Colonic mucosa (tissue), 4 donors: Measurements from ENCODE around the gene FMN2. TPM values are rescaled to one million over a fixed set of nuclear protein-coding genes. Genes with fewer than 3 reads are reported as not detected.

Experiments
- DNase-seq: peaks from one replicate; pipeline ENCODE4 v3.0.0-alpha.2; 2020
- H3K27ac ChIP-seq: fragments of 200-600 bp; one replicate; pipeline ENCODE4 v1.8.0; 2021
- H3K27me3 ChIP-seq: fragments of 200-600 bp; one replicate; pipeline ENCODE4 v1.8.0; 2021
- H3K36me3 ChIP-seq: fragments of 200-600 bp; one replicate; pipeline ENCODE4 v1.8.0; 2021
- H3K4me1 ChIP-seq: fragments of 200-600 bp; one replicate; pipeline ENCODE4 v1.8.0; 2021; ENCODE audit warnings: mild to moderate bottlenecking
- H3K4me3 ChIP-seq: fragments of 200-600 bp; one replicate; pipeline ENCODE4 v1.8.0; 2021
- H3K9ac ChIP-seq, 2 donors: one replicate each; pipeline ENCODE4 v1.7.0; 2013; ENCODE audit warnings: control low read depth in 2 of 2, low read depth in 2 of 2, low read length in 2 of 2
- H3K9me3 ChIP-seq: fragments of 200-600 bp; one replicate; pipeline ENCODE4 v1.8.0; 2021
- CTCF ChIP-seq: fragments of 200-600 bp; IDR thresholded peaks from one replicate; pipeline ENCODE4 v1.8.0; 2022; ENCODE audit warnings: antibody characterized with exemption, mild to moderate bottlenecking
- intact Hi-C: fragments of 100-400 bp; cut with DNase I; formaldehyde crosslinking; loops from one replicate; pipeline ENCODE4 v1.14.1; 2022
- total RNA-seq, 2 donors: library from RNA; stranded (reverse); fragmentation: NEBNext Ultra II Directional in 1 of 2; extraction: Animal tissue kit (Norgen Biotek cat#: 25700) in 1 of 2; gene quantifications; one replicate each; pipeline ENCODE4 v1.2.1, GENCODE V29; 2021
- donor health status: healthy.
- donor health status: DM: no; HTN: no; CAD: no.
- donor health status: DM: no; HTN: no; CAD: no.

FMN2 gene
- total RNA-seq, 2 donors from 2014 or later = 0.62 to 3.0 TPM

- Histone ChIP-seq H3K27me3 (no peaks in the 10 kb centered on the region), H3K36me3 (no peaks in the 10 kb centered on the region), H3K9me3 (no peaks in the 10 kb centered on the region), H3K4me1 (no peaks in the 10 kb centered on the region), H3K4me3 (no peak overlapping the region), H3K27ac (no peak overlapping the region), H3K9ac (no peak overlapping the region)
- no peak for DNase-seq
- intact Hi-C loops = no loop called here
- no peak for TF ChIP-seq CTCF
These were observed 61.1 kb downstream of the FMN2 start for GRCh38 chr1:240152611-240153297.

GRCh38 chr1:240155605-240156004, 63.9 kb downstream of the FMN2 start:
- no peak for TF ChIP-seq CTCF
- no peak for DNase-seq
- Histone ChIP-seq H3K4me1 (no peaks in the 10 kb centered on the region), H3K9me3 (no peaks in the 10 kb centered on the region), H3K27me3 (no peaks in the 10 kb centered on the region), H3K27ac (no peak overlapping the region), H3K36me3 (no peaks in the 10 kb centered on the region), H3K9ac (no peak overlapping the region), H3K4me3 (no peak overlapping the region)
- intact Hi-C loops = no loop called here

- Histone ChIP-seq H3K4me1 (no peaks in the 10 kb centered on the region), H3K36me3 (no peaks in the 10 kb centered on the region), H3K27me3 (no peaks in the 10 kb centered on the region), H3K4me3 (no peak overlapping the region), H3K27ac (no peak overlapping the region), H3K9ac (no peak overlapping the region), H3K9me3 (no peaks in the 10 kb centered on the region)
- intact Hi-C loops = no loop called here
- DNase-seq = no peak
- no peak for TF ChIP-seq CTCF
These were observed 73.1 kb downstream of the FMN2 start for GRCh38 chr1:240164742-240165141.

- DNase-seq = no peak
- no peak for TF ChIP-seq CTCF
- H3K9me3 ChIP-seq = no peaks in the 10 kb centered on the region
- no peak overlapping the region for H3K27ac ChIP-seq
- H3K4me3 ChIP-seq = no peak overlapping the region
- no peak overlapping the region for H3K9ac ChIP-seq
- intact Hi-C loops = no loop called here
- no peaks in the 10 kb centered on the region for H3K27me3 ChIP-seq
- H3K4me1 ChIP-seq = no peaks in the 10 kb centered on the region
- no peaks in the 10 kb centered on the region for H3K36me3 ChIP-seq
These were observed 77.5 kb downstream of the FMN2 start for GRCh38 chr1:240169188-240169587.

GRCh38 chr1:240170266-240170665, 78.6 kb downstream of the FMN2 start:
- TF ChIP-seq CTCF = no peak
- no peaks in the 10 kb centered on the region for H3K36me3 ChIP-seq
- H3K4me3 ChIP-seq = no peak overlapping the region
- no peaks in the 10 kb centered on the region for H3K4me1 ChIP-seq
- no peak overlapping the region for H3K27ac ChIP-seq
- H3K9me3 ChIP-seq = no peaks in the 10 kb centered on the region
- H3K9ac ChIP-seq = no peak overlapping the region
- H3K27me3 ChIP-seq = no peaks in the 10 kb centered on the region
- intact Hi-C loops = no loop called here
- DNase-seq = no peak
